Measurements from ENCODE around the gene LHX4.

The LHX4 gene

GRCh38 chr1:180228648-180229482, 1.2 kb upstream of the LHX4 start:
- no peak for DNase-seq

GRCh38 chr1:180230416-180230790, 339 bp downstream of the LHX4 start:
- DNase-seq, result no peak

GRCh38 chr1:180230791-180231505, 884 bp downstream of the LHX4 start:
- DNase-seq, result no peak

GRCh38 chr1:180231506-180231921, 1.4 kb downstream of the LHX4 start:
- DNase-seq, result no peak

- no peak for DNase-seq
Observed at GRCh38 chr1:180231936-180232335, 1.9 kb downstream of the LHX4 start.

- DNase-seq, result no peak
Observed at GRCh38 chr1:180232521-180233043, 2.5 kb downstream of the LHX4 start.

- DNase-seq, result no peak
Observed at GRCh38 chr1:180233191-180234011, 3.3 kb downstream of the LHX4 start.

GRCh38 chr1:180234369-180235076, 4.5 kb downstream of the LHX4 start:
- DNase-seq, result no peak

- DNase-seq, result no peak
Observed at GRCh38 chr1:180235077-180235501, 5.0 kb downstream of the LHX4 start.

GRCh38 chr1:180235502-180236239, 5.6 kb downstream of the LHX4 start:
- no peak for DNase-seq

- no peak for DNase-seq
Observed at GRCh38 chr1:180236698-180237509, 6.8 kb downstream of the LHX4 start.

- DNase-seq, result no peak
Observed at GRCh38 chr1:180237869-180238476, 7.9 kb downstream of the LHX4 start.

- DNase-seq, result no peak
Observed at GRCh38 chr1:180238675-180239074, 8.6 kb downstream of the LHX4 start.

- no peak for DNase-seq
Observed at GRCh38 chr1:180239145-180240096, 9.4 kb downstream of the LHX4 start.

- no peak for DNase-seq
Observed at GRCh38 chr1:180241716-180242544, 11.9 kb downstream of the LHX4 start.

- DNase-seq, result no peak
Observed at GRCh38 chr1:180243517-180244221, 13.6 kb downstream of the LHX4 start.

GRCh38 chr1:180244840-180245239, 14.8 kb downstream of the LHX4 start:
- no peak for DNase-seq

- no peak for DNase-seq
Observed at GRCh38 chr1:180246579-180246978, 16.5 kb downstream of the LHX4 start.

All from NCI-H1436 treated with DMSO at 0.1 percent for 48 hours (cell line).